HepG2 (cell line): ENCODE results near the gene C9orf50. TPM values are rescaled to one million over a fixed set of nuclear protein-coding genes. Genes with fewer than 3 reads are reported as not detected.
A peak's percentile ranks its signal among the peaks of the same experiment; 100 is the strongest.

Source experiments
- ATAD3A ChIP-seq: sonication (generic); formaldehyde crosslinking; IDR thresholded peaks from 2 replicates; pipeline ENCODE4 v1.4.0; 2020; ENCODE audit warnings: missing genetic modification reagents
- FOXO1 ChIP-seq: sonication (generic); formaldehyde crosslinking; IDR thresholded peaks from 2 replicates; pipeline ENCODE4 v1.4.0; 2020; ENCODE audit warnings: missing genetic modification reagents
- IKZF4 ChIP-seq: sonication (generic); formaldehyde crosslinking; IDR thresholded peaks from 2 replicates; pipeline ENCODE4 v1.5.1; 2020; ENCODE audit warnings: borderline replicate concordance, mild to moderate bottlenecking, low read depth, missing genetic modification reagents; ENCODE audit errors: not compliant biosample characterization
- KDM4B ChIP-seq: sonication (generic); formaldehyde crosslinking; IDR thresholded peaks from 2 replicates; pipeline ENCODE4 v1.4.0; 2020; ENCODE audit warnings: missing genetic modification reagents
- NRL ChIP-seq: sonication (generic); formaldehyde crosslinking; IDR thresholded peaks from 2 replicates; pipeline ENCODE4 v1.5.0; 2020; ENCODE audit warnings: missing genetic modification reagents, mild to moderate bottlenecking, moderate library complexity, borderline replicate concordance
- SATB2 ChIP-seq: sonication (generic); formaldehyde crosslinking; IDR thresholded peaks from 2 replicates; pipeline ENCODE4 v1.5.0; 2020; ENCODE audit warnings: missing genetic modification reagents
- TAF15 ChIP-seq: fragments of 200-400 bp; formaldehyde crosslinking; IDR thresholded peaks from one replicate; pipeline ENCODE4 v1.6.1; 2018; ENCODE audit warnings: mild to moderate bottlenecking, low read depth, low read length; ENCODE audit not compliant: poor library complexity, severe bottlenecking
- ZBTB20 ChIP-seq: sonication (generic); formaldehyde crosslinking; IDR thresholded peaks from 2 replicates; pipeline ENCODE4 v1.8.1; 2023; ENCODE audit warnings: missing genetic modification reagents, low read depth, mild to moderate bottlenecking, borderline replicate concordance
- ZBTB38 ChIP-seq: sonication (generic); formaldehyde crosslinking; IDR thresholded peaks from 2 replicates; pipeline ENCODE4 v1.5.1; 2020; ENCODE audit warnings: mild to moderate bottlenecking, missing genetic modification reagents
- ZHX2 ChIP-seq, 2 experiments: sonication (generic) in 1 of 2; formaldehyde crosslinking in 1 of 2; IDR thresholded peaks; 2 replicates each; pipeline versions ENCODE4 v1.6.1 to v1.9.0; 2014 to 2022; ENCODE audit warnings: antibody characterized with exemption in 1 of 2, borderline replicate concordance in 1 of 2, inconsistent platforms in 1 of 2, low read depth in 1 of 2, missing genetic modification reagents in 1 of 2
- ZNF18 ChIP-seq: sonication (generic); formaldehyde crosslinking; IDR thresholded peaks from 2 replicates; pipeline ENCODE4 v1.8.0; 2022; ENCODE audit warnings: mild to moderate bottlenecking, missing genetic modification reagents; ENCODE audit not compliant: insufficient replicate concordance
- ZNF251 ChIP-seq: sonication (generic); formaldehyde crosslinking; IDR thresholded peaks from 2 replicates; pipeline ENCODE4 v1.9.0; 2021; ENCODE audit warnings: mild to moderate bottlenecking, missing genetic modification reagents
- ZNF253 ChIP-seq: sonication (generic); formaldehyde crosslinking; IDR thresholded peaks from 2 replicates; pipeline ENCODE4 v1.8.0; 2022; ENCODE audit warnings: mild to moderate bottlenecking, missing genetic modification reagents, borderline replicate concordance
- ZNF274 ChIP-seq: sonication (generic); formaldehyde crosslinking; IDR thresholded peaks from 2 replicates; pipeline ENCODE4 v1.5.1; 2020; ENCODE audit warnings: mild to moderate bottlenecking, missing genetic modification reagents
- ZNF441 ChIP-seq: sonication (generic); formaldehyde crosslinking; IDR thresholded peaks from 2 replicates; pipeline ENCODE4 v1.7.0; 2021; ENCODE audit warnings: missing genetic modification reagents, borderline replicate concordance
- ZNF557 ChIP-seq: sonication (generic); formaldehyde crosslinking; IDR thresholded peaks from 2 replicates; pipeline ENCODE4 v1.4.0; 2020; ENCODE audit warnings: missing genetic modification reagents
- ZNF576 ChIP-seq: sonication (generic); formaldehyde crosslinking; IDR thresholded peaks from 2 replicates; pipeline ENCODE4 v1.4.0; 2020; ENCODE audit warnings: mild to moderate bottlenecking, missing genetic modification reagents
- ZNF747 ChIP-seq: sonication (generic); formaldehyde crosslinking; IDR thresholded peaks from 2 replicates; pipeline ENCODE4 v1.8.1; 2023; ENCODE audit warnings: missing genetic modification reagents, mild to moderate bottlenecking, borderline replicate concordance
- ZNF749 ChIP-seq: sonication (generic); formaldehyde crosslinking; IDR thresholded peaks from 2 replicates; pipeline ENCODE4 v1.8.0; 2022; ENCODE audit warnings: mild to moderate bottlenecking, missing genetic modification reagents, moderate library complexity, borderline replicate concordance
- polyA plus RNA-seq, 8 experiments: library from polyadenylated mRNA; depleted of rRNA in 3 of 8; stranded (reverse) in 7 of 8; unstranded in 1 of 8; fragments of >200 nt; fragmentation: Illumina TruSeq in 4 of 8; extraction: Trizol in 4 of 8; gene quantifications; 2 replicates each; pipeline versions ENCODE4 v1.2.1 to v1.2.3, GENCODE V29; 2011 to 2016; ENCODE audit warnings: low read depth in 4 of 8, missing spikeins in 1 of 8, mixed read lengths in 1 of 8; ENCODE audit not compliant: insufficient read depth in 1 of 8
- total RNA-seq, 5 experiments: library from RNA; depleted of rRNA; stranded (reverse); fragments of >200 nt; fragmentation: Illumina TruSeq; extraction: Trizol; gene quantifications; 2 replicates each; pipeline ENCODE4 v1.2.3, GENCODE V29; 2016; ENCODE audit warnings: low read depth in 1 of 5
- TF ChIP-seq, protein P1 (sequence below): IDR thresholded peaks from 2 replicates; pipeline ENCODE4 v1.6.1; 2016; ENCODE audit warnings: mild to moderate bottlenecking, missing biosample characterization, missing genetic modification reagents

C9orf50 gene
- total and polyA plus RNA-seq, 2 of the 13 experiments (the other 11 are each of a cell fraction or from before 2014, with no cell fraction given) = not detected

DNA sequence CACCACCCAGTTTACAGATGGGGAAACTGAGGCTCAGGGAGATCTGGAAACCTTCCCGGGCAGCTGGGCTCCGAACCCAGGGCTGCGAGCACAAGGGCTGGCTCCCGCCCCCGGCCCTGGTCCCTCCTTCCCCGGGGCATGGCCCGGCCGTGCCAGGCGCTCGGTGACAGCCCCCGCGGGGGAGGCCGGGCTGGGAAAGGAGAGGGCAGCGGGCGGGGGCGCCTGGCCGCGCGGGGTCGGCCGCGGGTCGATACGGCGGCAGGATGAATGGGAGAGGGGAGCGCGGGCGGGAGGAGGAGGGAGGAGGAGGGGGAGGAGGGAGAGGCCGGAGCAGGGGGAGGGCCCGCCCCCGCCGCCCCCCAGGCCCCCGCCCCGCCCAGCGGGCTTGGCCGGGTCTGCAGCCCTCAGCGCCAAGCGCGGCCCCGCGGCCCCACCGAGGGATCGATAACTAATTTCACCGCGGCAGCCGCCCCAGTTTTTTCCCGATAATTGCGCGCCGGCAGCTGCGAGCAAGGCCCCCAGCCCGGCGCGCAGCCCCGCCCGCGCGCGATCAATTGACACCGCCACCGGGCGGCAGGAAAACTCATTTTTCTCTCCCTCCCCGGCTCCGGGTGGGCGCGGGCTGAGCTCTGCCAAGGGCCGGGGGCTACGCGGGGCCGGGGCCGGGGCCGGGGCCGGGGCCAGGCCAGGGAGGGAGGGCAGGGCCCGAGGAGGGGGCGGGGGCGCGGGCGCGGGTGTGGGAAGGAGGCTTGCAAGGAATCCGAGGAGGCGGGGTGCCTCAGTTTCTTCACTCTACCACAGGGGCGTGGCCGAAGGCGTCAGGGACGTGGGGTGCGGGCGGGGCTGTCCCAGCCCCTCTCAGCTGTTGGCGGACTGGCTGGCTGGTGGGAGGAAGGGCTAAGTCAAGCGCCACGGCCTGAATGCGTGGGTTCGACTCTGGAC, 52.1 kb downstream of the C9orf50 start (continued):
- TF ChIP-seq ZNF576 (CRISPR knock-in tag) = no peak
- TF ChIP-seq ZHX2 (IDR thresholded peaks at IDR 0.05; ENCODE audit: low read depth) = no peak; the same call in 1 of the 2 replicates
- 0 out of 2 replicates have a peak, but pooled peaks have one; percentile 10 for TF ChIP-seq ZHX2 (CRISPR knock-in tag; IDR thresholded peaks at IDR 0.05; ENCODE audit: borderline replicate concordance)
- TF ChIP-seq IKZF4 (CRISPR knock-in tag) = no peak
- TF ChIP-seq KDM4B (CRISPR knock-in tag) = no peak; the same call in 1 of the 2 replicates
- TF ChIP-seq NRL = no peak
- TF ChIP-seq ATAD3A = no peak
- TF ChIP-seq ZNF253 (CRISPR knock-in tag) = no peak
- no peak for TF ChIP-seq ZNF557 (CRISPR knock-in tag)
- no peak for TF ChIP-seq ZNF749
- no peak for TF ChIP-seq ZNF747 (CRISPR knock-in tag)
- peak; percentile 30 for TF ChIP-seq ZNF18 (CRISPR knock-in tag)
- TF ChIP-seq TAF15 = no peak
- TF ChIP-seq, protein P1, sequence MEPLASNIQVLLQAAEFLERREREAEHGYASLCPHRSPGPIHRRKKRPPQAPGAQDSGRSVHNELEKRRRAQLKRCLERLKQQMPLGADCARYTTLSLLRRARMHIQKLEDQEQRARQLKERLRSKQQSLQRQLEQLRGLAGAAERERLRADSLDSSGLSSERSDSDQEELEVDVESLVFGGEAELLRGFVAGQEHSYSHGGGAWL (CRISPR knock-in tag) = no peak; the same call in 1 of the 2 replicates
- peak; percentile 30; the same call in 1 of the 2 replicates for TF ChIP-seq ZNF441 (CRISPR knock-in tag)
- TF ChIP-seq ZBTB38 (CRISPR knock-in tag) = peak; percentile 10; the same call in 1 of the 2 replicates
- TF ChIP-seq SATB2 = no peak
- TF ChIP-seq ZNF251 (CRISPR knock-in tag) = no peak
- TF ChIP-seq ZNF274 = no peak
- no peak for TF ChIP-seq ZBTB20 (CRISPR knock-in tag)
- TF ChIP-seq FOXO1 (CRISPR knock-in tag) = peak; percentile 55; the same call in 1 of the 2 replicates
